K562 (cell line): ENCODE results near the gene HCRT. TPM values are rescaled to one million over a fixed set of nuclear protein-coding genes. Genes with fewer than 3 reads are reported as not detected.

Source experiments
- BRD9 ChIP-seq: fragments of 450-650 bp; IDR thresholded peaks from 2 replicates; pipeline ENCODE4 v1.6.1; 2018; ENCODE audit warnings: low read depth; ENCODE audit not compliant: partially characterized antibody
- DNMT1 ChIP-seq: fragments of 450-650 bp; IDR thresholded peaks from 2 replicates; pipeline ENCODE4 v1.6.1; 2016; ENCODE audit warnings: antibody characterized with exemption, mild to moderate bottlenecking
- ESRRA ChIP-seq: fragments of 450-650 bp; IDR thresholded peaks from 2 replicates; pipeline ENCODE4 v1.6.1; 2014; ENCODE audit warnings: low read depth, mild to moderate bottlenecking, moderate library complexity, borderline replicate concordance
- HCFC1 ChIP-seq: IDR thresholded peaks from 2 replicates; pipeline ENCODE4 v1.6.1; 2012; ENCODE audit warnings: low read depth, low read length, improper control_type of control experiment
- JUND ChIP-seq, 2 experiments: IDR thresholded peaks; 2 replicates in 1 of 2; 3 replicates in 1 of 2; pipeline ENCODE4 v1.6.1; 2011; ENCODE audit warnings: borderline replicate concordance in 2 of 2, low read depth in 2 of 2, low read length in 2 of 2, improper control_type of control experiment in 1 of 2, missing biosample characterization in 1 of 2, missing genetic modification characterization in 1 of 2, missing genetic modification reagents in 1 of 2
- KLF1 ChIP-seq: fragments of 450-650 bp; IDR thresholded peaks from 2 replicates; pipeline ENCODE4 v1.6.1; 2016; ENCODE audit warnings: missing genetic modification characterization, missing compliant biosample characterization
- MTA3 ChIP-seq: fragments of 450-650 bp; formaldehyde crosslinking; IDR thresholded peaks from 2 replicates; pipeline ENCODE4 v1.6.1; 2017; ENCODE audit warnings: mild to moderate bottlenecking, borderline replicate concordance
- NCOA1 ChIP-seq: fragments of 450-650 bp; IDR thresholded peaks from 2 replicates; pipeline ENCODE4 v1.6.1; 2016; ENCODE audit warnings: low read depth
- TGIF2 ChIP-seq: sonication (generic); formaldehyde crosslinking; IDR thresholded peaks from 2 replicates; pipeline ENCODE4 v1.8.1; 2022; ENCODE audit warnings: mild to moderate bottlenecking, missing genetic modification reagents, moderate library complexity
- TOE1 ChIP-seq, 2 experiments: fragments of 450-650 bp in 1 of 2; sonication (generic) in 1 of 2; formaldehyde crosslinking in 1 of 2; IDR thresholded peaks; 2 replicates each; pipeline versions ENCODE4 v1.7.1 to v1.8.0; 2016 to 2022; ENCODE audit warnings: borderline replicate concordance in 2 of 2, mild to moderate bottlenecking in 2 of 2, antibody characterized with exemption in 1 of 2, inconsistent platforms in 1 of 2, low read depth in 1 of 2, missing genetic modification reagents in 1 of 2, moderate library complexity in 1 of 2
- XRCC5 ChIP-seq: fragments of 200-400 bp; formaldehyde crosslinking; IDR thresholded peaks from 2 replicates; pipeline ENCODE4 v1.6.1; 2017; ENCODE audit warnings: low read depth, mild to moderate bottlenecking, low read length
- ZBTB17 ChIP-seq: fragments of 450-650 bp; formaldehyde crosslinking; IDR thresholded peaks from 2 replicates; pipeline ENCODE4 v1.4.0; 2020; ENCODE audit warnings: mild to moderate bottlenecking
- ZBTB7A ChIP-seq: IDR thresholded peaks from 2 replicates; pipeline ENCODE4 v1.6.1; 2011; ENCODE audit warnings: low read depth, mild to moderate bottlenecking, low read length, moderate library complexity, borderline replicate concordance; ENCODE audit not compliant: control insufficient read depth
- ZNF316 ChIP-seq: fragments of 450-650 bp; IDR thresholded peaks from 2 replicates; pipeline ENCODE4 v1.6.1; 2016
- polyA plus RNA-seq, 8 experiments: library from polyadenylated mRNA; depleted of rRNA in 4 of 8; stranded (reverse) in 5 of 8; unstranded in 3 of 8; fragments of >200 nt; fragmentation: Nextera tagmentation in 2 of 8; fragmentation: Illumina TruSeq in 1 of 8; extraction: Ambion mirVana in 2 of 8; extraction: Trizol in 1 of 8; gene quantifications; 2 replicates each; pipeline versions ENCODE4 v1.2.1 to v1.2.3, GENCODE V29; 2011 to 2014; ENCODE audit warnings: inconsistent platforms in 1 of 8, missing spikeins in 1 of 8
- total RNA-seq, 7 experiments: library from RNA; depleted of rRNA in 6 of 7; stranded (reverse); fragments of >200 nt in 6 of 7; fragmentation: Illumina TruSeq in 2 of 7; extraction: Trizol in 2 of 7; gene quantifications; 2 replicates each; pipeline versions ENCODE4 v1.2.1 to v1.2.3, GENCODE V29; 2011 to 2021; ENCODE audit warnings: low replicate concordance in 1 of 7
- TF ChIP-seq, protein P1 (sequence below): fragments of 450-650 bp; formaldehyde crosslinking; IDR thresholded peaks from 2 replicates; pipeline ENCODE4 v1.4.0; 2022; ENCODE audit warnings: missing genetic modification characterization
- TF ChIP-seq, protein P2 (sequence below): fragments of 250-450 bp; sonication (Bioruptor Pico); IDR thresholded peaks from 2 replicates; pipeline ENCODE4 v1.4.0; 2020; ENCODE audit warnings: mild to moderate bottlenecking, moderate library complexity
- TF ChIP-seq, protein P3 (sequence below): sonication (generic); formaldehyde crosslinking; IDR thresholded peaks from 2 replicates; pipeline ENCODE4 v1.8.1; 2023; ENCODE audit warnings: mild to moderate bottlenecking, missing genetic modification reagents, moderate library complexity
- TF ChIP-seq, protein P4 (sequence below): sonication (generic); formaldehyde crosslinking; IDR thresholded peaks from 2 replicates; pipeline ENCODE4 v1.8.0; 2022; ENCODE audit warnings: mild to moderate bottlenecking, missing genetic modification reagents
- TF ChIP-seq, protein P5 (sequence below): sonication (generic); formaldehyde crosslinking; IDR thresholded peaks from 2 replicates; pipeline ENCODE4 v1.8.0; 2022; ENCODE audit warnings: mild to moderate bottlenecking, low read depth, missing genetic modification reagents

HCRT gene
- total and polyA plus RNA-seq, 9 of the 15 experiments (the other 6 are each of a cell fraction or from before 2014, with no cell fraction given) = not detected

DNA sequence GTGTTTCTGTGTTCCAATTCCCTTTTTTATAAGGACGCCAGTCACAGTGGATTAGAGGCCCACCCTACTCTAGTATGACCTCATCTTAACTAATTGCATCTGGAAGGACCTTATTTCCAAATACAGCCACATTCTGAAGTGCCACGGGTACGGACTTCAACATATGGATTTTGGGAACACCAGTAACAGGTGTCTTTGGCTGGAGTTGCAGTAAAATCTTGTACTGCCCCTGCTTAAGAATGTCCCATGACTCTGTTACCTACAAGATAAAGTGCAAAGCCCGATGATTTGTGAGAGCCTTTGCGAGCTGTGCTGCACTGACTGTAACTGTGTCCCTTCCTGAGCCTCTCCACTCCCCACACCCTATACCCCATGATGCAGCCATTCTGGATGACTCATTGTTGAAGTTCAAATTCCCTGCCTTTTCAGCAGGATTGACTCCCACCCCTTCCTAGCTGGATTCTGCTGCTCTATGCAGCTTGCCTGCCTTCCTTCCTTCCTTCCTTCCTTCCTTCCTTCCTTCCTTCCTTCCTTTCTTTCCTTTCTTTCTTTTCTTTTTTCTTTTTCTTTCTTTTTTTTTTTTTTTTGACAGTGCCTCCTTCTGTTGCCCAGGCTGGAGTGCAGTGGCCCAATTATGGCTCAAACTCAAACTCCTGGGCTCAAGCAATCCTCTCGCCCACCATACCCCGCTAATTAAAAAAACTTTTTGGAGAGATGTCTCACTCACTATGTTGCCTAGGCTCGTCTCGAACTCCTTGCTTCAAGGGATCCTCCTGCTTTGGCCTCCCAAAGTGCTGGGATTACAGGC lies 2.1 kb downstream of the HCRT start (continued):
- TF ChIP-seq, protein P1, sequence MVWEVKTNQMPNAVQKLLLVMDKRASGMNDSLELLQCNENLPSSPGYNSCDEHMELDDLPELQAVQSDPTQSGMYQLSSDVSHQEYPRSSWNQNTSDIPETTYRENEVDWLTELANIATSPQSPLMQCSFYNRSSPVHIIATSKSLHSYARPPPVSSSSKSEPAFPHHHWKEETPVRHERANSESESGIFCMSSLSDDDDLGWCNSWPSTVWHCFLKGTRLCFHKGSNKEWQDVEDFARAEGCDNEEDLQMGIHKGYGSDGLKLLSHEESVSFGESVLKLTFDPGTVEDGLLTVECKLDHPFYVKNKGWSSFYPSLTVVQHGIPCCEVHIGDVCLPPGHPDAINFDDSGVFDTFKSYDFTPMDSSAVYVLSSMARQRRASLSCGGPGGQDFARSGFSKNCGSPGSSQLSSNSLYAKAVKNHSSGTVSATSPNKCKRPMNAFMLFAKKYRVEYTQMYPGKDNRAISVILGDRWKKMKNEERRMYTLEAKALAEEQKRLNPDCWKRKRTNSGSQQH (CRISPR knock-in tag) = peak; percentile 58; the same call in 1 of the 2 replicates
- 0 out of 2 replicates have a peak, but pooled peaks have one; percentile 2 for TF ChIP-seq HCFC1
- no peak for TF ChIP-seq TGIF2 (CRISPR knock-in tag)
- no peak for TF ChIP-seq ZBTB17 (CRISPR knock-in tag)
- peak; percentile 35; the same call in 1 of the 2 replicates for TF ChIP-seq NCOA1
- TF ChIP-seq ZNF316 = peak; percentile 71; the same call in 1 of the 2 replicates
- TF ChIP-seq, protein P2, sequence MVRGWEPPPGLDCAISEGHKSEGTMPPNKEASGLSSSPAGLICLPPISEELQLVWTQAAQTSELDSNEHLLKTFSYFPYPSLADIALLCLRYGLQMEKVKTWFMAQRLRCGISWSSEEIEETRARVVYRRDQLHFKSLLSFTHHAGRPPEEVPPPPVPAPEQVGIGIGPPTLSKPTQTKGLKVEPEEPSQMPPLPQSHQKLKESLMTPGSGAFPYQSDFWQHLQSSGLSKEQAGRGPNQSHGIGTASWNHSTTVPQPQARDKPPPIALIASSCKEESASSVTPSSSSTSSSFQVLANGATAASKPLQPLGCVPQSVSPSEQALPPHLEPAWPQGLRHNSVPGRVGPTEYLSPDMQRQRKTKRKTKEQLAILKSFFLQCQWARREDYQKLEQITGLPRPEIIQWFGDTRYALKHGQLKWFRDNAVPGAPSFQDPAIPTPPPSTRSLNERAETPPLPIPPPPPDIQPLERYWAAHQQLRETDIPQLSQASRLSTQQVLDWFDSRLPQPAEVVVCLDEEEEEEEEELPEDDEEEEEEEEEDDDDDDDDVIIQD (CRISPR knock-in tag) = no peak
- TF ChIP-seq, protein P3, sequence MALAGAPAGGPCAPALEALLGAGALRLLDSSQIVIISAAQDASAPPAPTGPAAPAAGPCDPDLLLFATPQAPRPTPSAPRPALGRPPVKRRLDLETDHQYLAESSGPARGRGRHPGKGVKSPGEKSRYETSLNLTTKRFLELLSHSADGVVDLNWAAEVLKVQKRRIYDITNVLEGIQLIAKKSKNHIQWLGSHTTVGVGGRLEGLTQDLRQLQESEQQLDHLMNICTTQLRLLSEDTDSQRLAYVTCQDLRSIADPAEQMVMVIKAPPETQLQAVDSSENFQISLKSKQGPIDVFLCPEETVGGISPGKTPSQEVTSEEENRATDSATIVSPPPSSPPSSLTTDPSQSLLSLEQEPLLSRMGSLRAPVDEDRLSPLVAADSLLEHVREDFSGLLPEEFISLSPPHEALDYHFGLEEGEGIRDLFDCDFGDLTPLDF = no peak
- no peak for TF ChIP-seq ZBTB7A
- TF ChIP-seq TOE1 (IDR thresholded peaks at IDR 0.05; ENCODE audit: borderline replicate concordance) = peak; percentile 68; the same call in 1 of the 2 replicates
- TF ChIP-seq TOE1 (CRISPR knock-in tag; IDR thresholded peaks at IDR 0.05; ENCODE audit: borderline replicate concordance, low read depth) = no peak
- peak; percentile 67 for TF ChIP-seq BRD9
- no peak for TF ChIP-seq XRCC5
- 0 out of 2 replicates have a peak, but pooled peaks have one; percentile 16 for TF ChIP-seq MTA3
- peak; percentile 93 for TF ChIP-seq JUND (IDR thresholded peaks at IDR 0.05; ENCODE audit: borderline replicate concordance, low read depth, low read length)
- peak; percentile 94; the same call in 2 of the 3 replicates for TF ChIP-seq JUND (tag; IDR thresholded peaks at IDR 0.05; ENCODE audit: borderline replicate concordance, low read depth, low read length)
- TF ChIP-seq, protein P4, sequence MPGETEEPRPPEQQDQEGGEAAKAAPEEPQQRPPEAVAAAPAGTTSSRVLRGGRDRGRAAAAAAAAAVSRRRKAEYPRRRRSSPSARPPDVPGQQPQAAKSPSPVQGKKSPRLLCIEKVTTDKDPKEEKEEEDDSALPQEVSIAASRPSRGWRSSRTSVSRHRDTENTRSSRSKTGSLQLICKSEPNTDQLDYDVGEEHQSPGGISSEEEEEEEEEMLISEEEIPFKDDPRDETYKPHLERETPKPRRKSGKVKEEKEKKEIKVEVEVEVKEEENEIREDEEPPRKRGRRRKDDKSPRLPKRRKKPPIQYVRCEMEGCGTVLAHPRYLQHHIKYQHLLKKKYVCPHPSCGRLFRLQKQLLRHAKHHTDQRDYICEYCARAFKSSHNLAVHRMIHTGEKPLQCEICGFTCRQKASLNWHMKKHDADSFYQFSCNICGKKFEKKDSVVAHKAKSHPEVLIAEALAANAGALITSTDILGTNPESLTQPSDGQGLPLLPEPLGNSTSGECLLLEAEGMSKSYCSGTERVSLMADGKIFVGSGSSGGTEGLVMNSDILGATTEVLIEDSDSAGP (CRISPR knock-in tag) = no peak
- TF ChIP-seq KLF1 (tag) = no peak
- no peak for TF ChIP-seq ESRRA
- TF ChIP-seq DNMT1 = 0 out of 2 replicates have a peak, but pooled peaks have one; percentile 54
- TF ChIP-seq, protein P5, sequence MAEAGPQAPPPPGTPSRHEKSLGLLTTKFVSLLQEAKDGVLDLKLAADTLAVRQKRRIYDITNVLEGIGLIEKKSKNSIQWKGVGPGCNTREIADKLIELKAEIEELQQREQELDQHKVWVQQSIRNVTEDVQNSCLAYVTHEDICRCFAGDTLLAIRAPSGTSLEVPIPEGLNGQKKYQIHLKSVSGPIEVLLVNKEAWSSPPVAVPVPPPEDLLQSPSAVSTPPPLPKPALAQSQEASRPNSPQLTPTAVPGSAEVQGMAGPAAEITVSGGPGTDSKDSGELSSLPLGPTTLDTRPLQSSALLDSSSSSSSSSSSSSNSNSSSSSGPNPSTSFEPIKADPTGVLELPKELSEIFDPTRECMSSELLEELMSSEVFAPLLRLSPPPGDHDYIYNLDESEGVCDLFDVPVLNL (CRISPR knock-in tag) = no peak
